Endothelial cell of umbilical vein (primary cell): ENCODE measurements around the gene MED23. TPM values are rescaled to one million over a fixed set of nuclear protein-coding genes. Genes with fewer than 3 reads are reported as not detected.

ENCODE experiments used
- BruUV-seq: library from RNA; stranded (reverse); fragments of 400-500 nt; replicated peaks from 2 replicates; lab custom pipeline; 2021; lab: Mats Ljungman, UMichigan
- CTCF ChIA-PET: fragments of 300-600, 350-600 bp; sonication (Branson Sonifier 250); formaldehyde crosslinking; loops from one replicate; lab custom pipeline; 2021; ENCODE audit warnings: antibody characterized with exemption, inconsistent platforms; lab: Charles Lee
- POLR2A ChIA-PET: fragments of 300-600, 350-600 bp; sonication (Branson Sonifier 250); formaldehyde crosslinking; loops from one replicate; lab custom pipeline; 2021; ENCODE audit warnings: antibody characterized with exemption, inconsistent platforms; lab: Charles Lee
- DNase-seq: peaks from one replicate; pipeline ENCODE4 v3.0.0-alpha.2; 2011; ENCODE audit warnings: low read depth, low spot score
- FAIRE-seq: peaks from 2 replicates; lab custom pipeline; 2011; peaks lifted over from hg19 to GRCh38; lab: Jason Lieb, UNC
- H2AFZ ChIP-seq: 2 replicates; pipeline ENCODE4 v1.6.0; 2012; ENCODE audit warnings: low read depth, low read length, control low read depth, inconsistent platforms
- H3K27ac ChIP-seq: 2 replicates; pipeline ENCODE4 v1.5.1; 2011; ENCODE audit warnings: low read depth, mild to moderate bottlenecking, control low read depth, low read length, moderate library complexity; ENCODE audit not compliant: insufficient read depth
- H3K27me3 ChIP-seq, 2 experiments: 2 replicates each; pipeline versions ENCODE4 v1.6.0 to v1.6.1; 2011; ENCODE audit warnings: low read length in 2 of 2, mixed read lengths in 1 of 2; ENCODE audit not compliant: control insufficient read depth in 2 of 2, insufficient read depth in 2 of 2
- H3K36me3 ChIP-seq, 2 experiments: 2 replicates in 1 of 2; 3 replicates in 1 of 2; pipeline ENCODE4 v1.5.1; 2011; ENCODE audit warnings: low read length in 2 of 2, mild to moderate bottlenecking in 1 of 2, moderate library complexity in 1 of 2; ENCODE audit not compliant: control insufficient read depth in 2 of 2, insufficient read depth in 2 of 2; ENCODE audit errors: extremely low read depth in 1 of 2
- H3K4me1 ChIP-seq: 3 replicates; pipeline ENCODE4 v1.5.1; 2011; ENCODE audit warnings: mild to moderate bottlenecking, low read length; ENCODE audit not compliant: control insufficient read depth, insufficient read depth; ENCODE audit errors: extremely low read depth
- H3K4me2 ChIP-seq: 2 replicates; pipeline ENCODE4 v1.6.1; 2011; ENCODE audit warnings: low read length, control low read depth, mixed read lengths; ENCODE audit not compliant: insufficient read depth
- H3K4me3 ChIP-seq, 3 experiments: fragments of 200-600 bp in 1 of 3; sonication (generic), shearing (Covaris generic) in 1 of 3; replicated peaks in 1 of 3; 2 replicates each; pipeline ENCODE4 v1.5.1; 2011 to 2016; ENCODE audit warnings: control low read depth in 3 of 3, low read length in 3 of 3, mild to moderate bottlenecking in 2 of 3, inconsistent platforms in 1 of 3, low read depth in 1 of 3, moderate library complexity in 1 of 3; ENCODE audit not compliant: insufficient read depth in 1 of 3
- H3K79me2 ChIP-seq: 2 replicates; pipeline ENCODE4 v1.6.0; 2012; ENCODE audit warnings: low read length, inconsistent platforms; ENCODE audit not compliant: control insufficient read depth, insufficient read depth
- H3K9ac ChIP-seq: replicated peaks from 2 replicates; pipeline ENCODE3; 2011; ENCODE audit warnings: low read length, control low read depth; ENCODE audit not compliant: insufficient read depth; ENCODE audit errors: extremely low read depth
- H3K9me1 ChIP-seq: replicated peaks from 3 replicates; pipeline ENCODE4 v1.6.0; 2011; ENCODE audit warnings: mild to moderate bottlenecking, low read length; ENCODE audit not compliant: control insufficient read depth, insufficient read depth; ENCODE audit errors: extremely low read depth
- H3K9me3 ChIP-seq: replicated peaks from 2 replicates; pipeline ENCODE4 v1.5.1; 2012; ENCODE audit warnings: low read length, inconsistent platforms; ENCODE audit not compliant: control insufficient read depth, insufficient read depth
- H4K20me1 ChIP-seq: replicated peaks from 2 replicates; pipeline ENCODE3; 2011; ENCODE audit warnings: mild to moderate bottlenecking, low read length; ENCODE audit not compliant: control insufficient read depth, insufficient read depth; ENCODE audit errors: extremely low read depth
- CTCF ChIP-seq, 2 donors: IDR thresholded peaks; 1 replicate in 1 of 2; 2 replicates in 1 of 2; pipeline ENCODE4 v1.5.1; 2011; ENCODE audit warnings: low read length in 2 of 2, mild to moderate bottlenecking in 2 of 2, moderate library complexity in 2 of 2, control low read depth in 1 of 2, inconsistent platforms in 1 of 2, low read depth in 1 of 2; ENCODE audit not compliant: insufficient read depth in 1 of 2; ENCODE audit errors: extremely low read depth in 1 of 2
- EZH2 ChIP-seq: IDR thresholded peaks from 2 replicates; pipeline ENCODE4 v1.6.1; 2012; ENCODE audit warnings: borderline replicate concordance, low read depth, mild to moderate bottlenecking, moderate library complexity, low read length, inconsistent platforms; ENCODE audit not compliant: severe bottlenecking
- FOS ChIP-seq: IDR thresholded peaks from 2 replicates; pipeline ENCODE4 v1.6.1; 2011; ENCODE audit warnings: mild to moderate bottlenecking, low read length, moderate library complexity, borderline replicate concordance; ENCODE audit not compliant: insufficient read depth
- MAX ChIP-seq: IDR thresholded peaks from 2 replicates; pipeline ENCODE4 v1.6.1; 2011; ENCODE audit not compliant: insufficient read depth, insufficient read length
- MYC ChIP-seq: IDR thresholded peaks from one replicate; pipeline ENCODE4 v1.6.1; 2011; ENCODE audit warnings: mild to moderate bottlenecking, low read depth, low read length
- POLR2A ChIP-seq: IDR thresholded peaks from 2 replicates; pipeline ENCODE4 v1.6.1; 2012; ENCODE audit warnings: low read depth, mild to moderate bottlenecking, control low read depth, low read length
- POLR2AphosphoS5 ChIP-seq: IDR thresholded peaks from 2 replicates; pipeline ENCODE4 v1.6.1; 2012; ENCODE audit warnings: low read depth, mild to moderate bottlenecking, control low read depth, low read length, moderate library complexity; ENCODE audit not compliant: insufficient read depth
- dilution Hi-C: fragments of 300-500 bp; cut with MboI; formaldehyde crosslinking; loops from one replicate; pipeline ENCODE4 v1.15.0; 2019; ENCODE audit warnings: low sequenced_read_pairs; ENCODE audit not compliant: extremely low pct_ligation_motif_present
- intact Hi-C: fragments of 100-400 bp; cut with micrococcal nuclease; formaldehyde crosslinking; loops from one replicate; pipeline ENCODE4 v1.10.0; 2022
- polyA plus RNA-seq, 4 experiments: library from polyadenylated mRNA; depleted of rRNA in 3 of 4; stranded (reverse) in 3 of 4; unstranded in 1 of 4; fragments of >200 nt; gene quantifications; 2 replicates each; pipeline versions ENCODE4 v1.2.1 to v1.2.3, GENCODE V29; 2011 to 2012; ENCODE audit warnings: missing spikeins in 1 of 4
- total RNA-seq: library from RNA; stranded (reverse); gene quantifications from 2 replicates; pipeline ENCODE4 v1.2.3, GENCODE V29; 2021

The MED23 gene
- total and polyA plus RNA-seq, 2 donors (not counting 3 experiments of a cell fraction or from before 2014, with no cell fraction given) = 17.9 to 29.5 TPM

GRCh38 chr6:131673184-131673583, 45.1 kb upstream of the MED23 start:
- POLR2A ChIA-PET = no interaction called here
- Histone ChIP-seq H3K4me2 (no peak overlapping the region), H3K36me3 (no peaks in the 10 kb centered on the region), H3K9me3 (no peaks in the 10 kb centered on the region), H3K4me1 (no peaks in the 10 kb centered on the region), H2AFZ (no peak overlapping the region), H3K27ac (no peak overlapping the region), H3K27me3 (no peaks in the 10 kb centered on the region), H3K4me3 (no peak overlapping the region), H3K9ac (no peak overlapping the region), H3K79me2 (no peaks in the 10 kb centered on the region), H4K20me1 (no peaks in the 10 kb centered on the region), H3K9me1 (no peaks in the 10 kb centered on the region)
- dilution Hi-C loops (no loop called here), intact Hi-C loops (no loop called here)
- no peak for TF ChIP-seq EZH2
- no peak for TF ChIP-seq MAX
- no peak for TF ChIP-seq FOS
- no peak for TF ChIP-seq POLR2A
- TF ChIP-seq MYC = no peak
- no peak for TF ChIP-seq POLR2AphosphoS5
- TF ChIP-seq CTCF (IDR thresholded peaks at IDR 0.05; ENCODE audit: extremely low read depth in 1 of 2, insufficient read depth in 1 of 2, low read depth in 1 of 2, low read length in 2 of 2) = no peak
- CTCF ChIA-PET = no interaction called here
- BruUV-seq = no TSS peak
- FAIRE-seq = no peak
- DNase-seq = no peak
